K562 (cell line): ENCODE results near the gene CCL19. TPM values are rescaled to one million over a fixed set of nuclear protein-coding genes. Genes with fewer than 3 reads are reported as not detected.

Source experiments
- CAMTA2 ChIP-seq: fragments of 250-450 bp; sonication (Bioruptor Pico); conservative IDR thresholded peaks from 2 replicates; pipeline ENCODE4 v1.5.1; 2022
- CGGBP1 ChIP-seq: fragments of 250-450 bp; sonication (Bioruptor Pico); IDR thresholded peaks from 2 replicates; pipeline ENCODE4 v1.9.0; 2021; ENCODE audit warnings: mild to moderate bottlenecking
- ERF ChIP-seq: fragments of 450-650 bp; formaldehyde crosslinking; IDR thresholded peaks from 2 replicates; pipeline ENCODE4 v1.4.0; 2020; ENCODE audit warnings: mild to moderate bottlenecking, mixed read lengths
- HMG20A ChIP-seq: fragments of 450-650 bp; formaldehyde crosslinking; conservative IDR thresholded peaks from 2 replicates; pipeline ENCODE4 v1.4.0; 2020; ENCODE audit warnings: mild to moderate bottlenecking, mixed read lengths
- ID3 ChIP-seq, 2 experiments: fragments of 250-450 bp in 1 of 2; fragments of 450-650 bp in 1 of 2; sonication (Bioruptor Pico) in 1 of 2; IDR thresholded peaks; 2 replicates each; pipeline versions ENCODE4 v1.6.1 to v1.8.0; 2016 to 2021; ENCODE audit warnings: mild to moderate bottlenecking in 2 of 2, moderate library complexity in 2 of 2, missing compliant biosample characterization in 1 of 2, missing genetic modification characterization in 1 of 2
- JUND ChIP-seq, 2 experiments: IDR thresholded peaks; 2 replicates in 1 of 2; 3 replicates in 1 of 2; pipeline ENCODE4 v1.6.1; 2011; ENCODE audit warnings: borderline replicate concordance in 2 of 2, low read depth in 2 of 2, low read length in 2 of 2, improper control_type of control experiment in 1 of 2, missing biosample characterization in 1 of 2, missing genetic modification characterization in 1 of 2, missing genetic modification reagents in 1 of 2
- PBX2 ChIP-seq, 2 experiments: IDR thresholded peaks in 1 of 2; conservative IDR thresholded peaks in 1 of 2; 2 replicates each; pipeline ENCODE4 v1.6.1; 2016; ENCODE audit warnings: low read depth in 2 of 2, mild to moderate bottlenecking in 1 of 2, missing compliant biosample characterization in 1 of 2, missing genetic modification characterization in 1 of 2, moderate library complexity in 1 of 2
- PHF21A ChIP-seq: fragments of 450-650 bp; IDR thresholded peaks from 2 replicates; pipeline ENCODE4 v1.6.1; 2017; ENCODE audit warnings: low read depth, borderline replicate concordance
- POLR2AphosphoS5 ChIP-seq: IDR thresholded peaks from 2 replicates; pipeline ENCODE4 v1.6.1; 2011; ENCODE audit warnings: mild to moderate bottlenecking, low read depth, low read length, moderate library complexity; ENCODE audit not compliant: control insufficient read depth, insufficient read depth
- PRDM10 ChIP-seq: fragments of 450-650 bp; IDR thresholded peaks from 2 replicates; pipeline ENCODE4 v1.6.1; 2018; ENCODE audit not compliant: partially characterized antibody
- RNF2 ChIP-seq: sonication (generic); IDR thresholded peaks from 2 replicates; pipeline ENCODE4 v1.6.1; 2016
- THAP7 ChIP-seq: fragments of 250-450 bp; sonication (Bioruptor Pico); IDR thresholded peaks from 2 replicates; pipeline ENCODE4 v1.5.0; 2021
- ZNF518B ChIP-seq: fragments of 250-450 bp; sonication (Bioruptor Pico); IDR thresholded peaks from 2 replicates; pipeline ENCODE4 v1.5.0; 2021; ENCODE audit warnings: mild to moderate bottlenecking, moderate library complexity
- polyA plus RNA-seq, 8 experiments: library from polyadenylated mRNA; depleted of rRNA in 4 of 8; stranded (reverse) in 5 of 8; unstranded in 3 of 8; fragments of >200 nt; fragmentation: Nextera tagmentation in 2 of 8; fragmentation: Illumina TruSeq in 1 of 8; extraction: Ambion mirVana in 2 of 8; extraction: Trizol in 1 of 8; gene quantifications; 2 replicates each; pipeline versions ENCODE4 v1.2.1 to v1.2.3, GENCODE V29; 2011 to 2014; ENCODE audit warnings: inconsistent platforms in 1 of 8, missing spikeins in 1 of 8
- total RNA-seq, 7 experiments: library from RNA; depleted of rRNA in 6 of 7; stranded (reverse); fragments of >200 nt in 6 of 7; fragmentation: Illumina TruSeq in 2 of 7; extraction: Trizol in 2 of 7; gene quantifications; 2 replicates each; pipeline versions ENCODE4 v1.2.1 to v1.2.3, GENCODE V29; 2011 to 2021; ENCODE audit warnings: low replicate concordance in 1 of 7

The CCL19 gene
- total and polyA plus RNA-seq, 9 of the 15 experiments (the other 6 are each of a cell fraction or from before 2014, with no cell fraction given) = not detected

GRCh38 chr9:34651876-34652601 lies 39.0 kb downstream of the CCL19 start, which contains the start of gene IL11RA (continued):
- no peak for TF ChIP-seq ID3 (CRISPR knock-in tag; IDR thresholded peaks at IDR 0.05)
- no peak for TF ChIP-seq ID3 (tag; IDR thresholded peaks at IDR 0.05)
- TF ChIP-seq JUND (IDR thresholded peaks at IDR 0.05; ENCODE audit: borderline replicate concordance, low read depth, low read length) = peak; percentile 64
- peak; percentile 69; the same call in 2 of the 3 replicates for TF ChIP-seq JUND (tag; IDR thresholded peaks at IDR 0.05; ENCODE audit: borderline replicate concordance, low read depth, low read length)
- peak; percentile 41; the same call in 1 of the 2 replicates for TF ChIP-seq RNF2
- TF ChIP-seq CAMTA2 (CRISPR knock-in tag) = no peak
- no peak for TF ChIP-seq ZNF518B (CRISPR knock-in tag)
- TF ChIP-seq POLR2AphosphoS5 = peak; percentile 35; the same call in 1 of the 2 replicates
- TF ChIP-seq CGGBP1 (CRISPR knock-in tag) = no peak
- TF ChIP-seq ERF (CRISPR knock-in tag) = no peak
- 0 out of 2 replicates have a peak, but pooled peaks have one; percentile 12 for TF ChIP-seq PHF21A
- peak; percentile 28; the same call in 1 of the 2 replicates for TF ChIP-seq PBX2 (CRISPR knock-in tag; IDR thresholded peaks at IDR 0.05; ENCODE audit: low read depth)
- peak; percentile 92 for TF ChIP-seq PBX2 (tag; conservative IDR thresholded peaks at IDR 0.05; ENCODE audit: low read depth)
- TF ChIP-seq THAP7 (CRISPR knock-in tag) = peak; percentile 65; the same call in 1 of the 2 replicates
- no peak for TF ChIP-seq HMG20A (CRISPR knock-in tag)
- peak; percentile 58 for TF ChIP-seq PRDM10
